H1 (cell line): ENCODE results near the gene CCDC63. TPM values are rescaled to one million over a fixed set of nuclear protein-coding genes. Genes with fewer than 3 reads are reported as not detected.
"Not testable (repeated sequence)": the region's sequence is repeated elsewhere in the genome, so short reads cannot be mapped to it uniquely, and the experiment has no call there.

Experiments used
- CTCF ChIA-PET: fragments of 300-600 bp; sonication (Branson Sonifier 250); formaldehyde crosslinking; loops from one replicate; lab custom pipeline; 2021; ENCODE audit not compliant: partially characterized antibody; lab: Charles Lee
- POLR2A ChIA-PET: fragments of 300-600 bp; sonication (Branson Sonifier 250); formaldehyde crosslinking; loops from one replicate; lab custom pipeline; 2021; ENCODE audit warnings: inconsistent platforms; ENCODE audit not compliant: partially characterized antibody; lab: Charles Lee
- DNase-seq, 2 experiments: peaks; one replicate each; pipeline versions ENCODE4 v3.0.0 to v3.0.0-alpha.2; 2010 to 2022; ENCODE audit warnings: low spot score in 2 of 2, low read depth in 1 of 2, mixed read lengths in 1 of 2
- FAIRE-seq: peaks from 2 replicates; lab custom pipeline; 2011; peaks lifted over from hg19 to GRCh38; lab: Jason Lieb, UNC
- H2AFZ ChIP-seq: 2 replicates; pipeline ENCODE4 v1.8.1; 2012; ENCODE audit warnings: low read length, inconsistent platforms
- H2AK5ac ChIP-seq: 2 replicates; pipeline ENCODE4 v1.6.1; 2013; ENCODE audit warnings: low read depth, low read length
- H2BK120ac ChIP-seq: replicated peaks from 2 replicates; pipeline ENCODE3; 2013; ENCODE audit warnings: low read depth, low read length, inconsistent platforms
- H2BK12ac ChIP-seq: 2 replicates; pipeline ENCODE4 v1.6.1; 2013; ENCODE audit warnings: low read depth, low read length
- H2BK15ac ChIP-seq: 2 replicates; pipeline ENCODE4 v1.6.1; 2013; ENCODE audit warnings: low read length
- H2BK20ac ChIP-seq: 2 replicates; pipeline ENCODE4 v1.6.1; 2013; ENCODE audit warnings: low read length
- H2BK5ac ChIP-seq: 2 replicates; pipeline ENCODE4 v1.6.1; 2013; ENCODE audit warnings: low read depth, low read length
- H3K14ac ChIP-seq: 2 replicates; pipeline ENCODE4 v1.6.1; 2013; ENCODE audit warnings: inconsistent platforms; ENCODE audit not compliant: insufficient read length
- H3K18ac ChIP-seq: 2 replicates; pipeline ENCODE4 v1.6.1; 2013; ENCODE audit warnings: low read length; ENCODE audit errors: extremely low read depth
- H3K23ac ChIP-seq: 2 replicates; pipeline ENCODE4 v1.6.1; 2013; ENCODE audit warnings: inconsistent platforms; ENCODE audit not compliant: insufficient read length
- H3K23me2 ChIP-seq: 2 replicates; pipeline ENCODE4 v1.6.1; 2013; ENCODE audit warnings: low read depth, low read length
- H3K27ac ChIP-seq: 2 replicates; pipeline ENCODE4 v1.6.1; 2011; ENCODE audit warnings: low read depth, low read length, inconsistent platforms
- H3K27me3 ChIP-seq, 4 experiments: replicated peaks in 1 of 4; 1 replicate in 1 of 4; 2 replicates in 3 of 4; pipeline versions ENCODE4 v1.6.1 to v1.8.1; 2011 to 2013; ENCODE audit warnings: low read length in 3 of 4, mild to moderate bottlenecking in 3 of 4, inconsistent platforms in 2 of 4, mixed read lengths in 2 of 4, moderate library complexity in 1 of 4; ENCODE audit not compliant: control insufficient read depth in 3 of 4, insufficient read depth in 3 of 4; ENCODE audit errors: extremely low read depth in 1 of 4
- H3K36me3 ChIP-seq, 4 experiments: 2 replicates each; pipeline versions ENCODE4 v1.6.1 to v1.8.1; 2011 to 2013; ENCODE audit warnings: mild to moderate bottlenecking in 4 of 4, low read length in 3 of 4, moderate library complexity in 2 of 4, control low read depth in 1 of 4, inconsistent platforms in 1 of 4; ENCODE audit not compliant: insufficient read depth in 4 of 4, control insufficient read depth in 2 of 4
- H3K4ac ChIP-seq: replicated peaks from 2 replicates; pipeline ENCODE3; 2013; ENCODE audit warnings: low read length, low read depth, mixed read lengths, inconsistent platforms; ENCODE audit not compliant: insufficient read length
- H3K4me1 ChIP-seq, 4 experiments: replicated peaks in 1 of 4; 1 replicate in 1 of 4; 2 replicates in 3 of 4; pipeline versions ENCODE4 v1.6.1 to v1.8.1; 2011 to 2013; ENCODE audit warnings: low read length in 3 of 4, inconsistent platforms in 2 of 4, mixed read lengths in 1 of 4; ENCODE audit not compliant: insufficient read depth in 4 of 4, control insufficient read depth in 3 of 4
- H3K4me2 ChIP-seq, 2 experiments: 2 replicates each; pipeline versions ENCODE4 v1.6.1 to v1.8.1; 2011 to 2013; ENCODE audit warnings: low read depth in 2 of 2, low read length in 2 of 2, control low read depth in 1 of 2, inconsistent platforms in 1 of 2, mild to moderate bottlenecking in 1 of 2; ENCODE audit not compliant: insufficient read depth in 1 of 2
- H3K4me3 ChIP-seq, 4 experiments: fragments of 200-600, 300-600 bp in 1 of 4; sonication (generic), shearing (Covaris generic), sonication (Bioruptor Twin) in 1 of 4; 2 replicates each; pipeline versions ENCODE4 v1.5.1 to v1.8.1; 2011 to 2016; ENCODE audit warnings: low read length in 4 of 4, low read depth in 3 of 4, control low read depth in 2 of 4, inconsistent platforms in 2 of 4, mild to moderate bottlenecking in 2 of 4, mixed read lengths in 1 of 4, moderate library complexity in 1 of 4; ENCODE audit not compliant: insufficient read depth in 2 of 4; ENCODE audit errors: extremely low read depth in 1 of 4
- H3K56ac ChIP-seq: replicated peaks from 2 replicates; pipeline ENCODE3; 2013; ENCODE audit warnings: low read depth, mild to moderate bottlenecking, mixed read lengths, low read length, inconsistent platforms; ENCODE audit not compliant: insufficient read length
- H3K79me1 ChIP-seq: 2 replicates; pipeline ENCODE4 v1.6.1; 2013; ENCODE audit warnings: low read depth, low read length, control low read depth
- H3K79me2 ChIP-seq, 2 experiments: 2 replicates each; pipeline versions ENCODE4 v1.6.1 to v1.8.1; 2012 to 2013; ENCODE audit warnings: low read length in 2 of 2, mild to moderate bottlenecking in 2 of 2, inconsistent platforms in 1 of 2; ENCODE audit not compliant: insufficient read depth in 2 of 2, control insufficient read depth in 1 of 2
- H3K9ac ChIP-seq, 4 experiments: replicated peaks in 1 of 4; 1 replicate in 1 of 4; 2 replicates in 3 of 4; pipeline versions ENCODE4 v1.6.1 to v1.8.1; 2011 to 2013; ENCODE audit warnings: low read depth in 3 of 4, low read length in 3 of 4, control low read depth in 2 of 4, mild to moderate bottlenecking in 2 of 4, moderate library complexity in 2 of 4, inconsistent platforms in 1 of 4; ENCODE audit errors: extremely low read depth in 1 of 4
- H3K9me3 ChIP-seq, 2 experiments: 2 replicates each; pipeline versions ENCODE4 v1.6.1 to v1.8.1; 2012 to 2013; ENCODE audit warnings: mild to moderate bottlenecking in 2 of 2, moderate library complexity in 2 of 2, control low read depth in 1 of 2, inconsistent platforms in 1 of 2, low read depth in 1 of 2, low read length in 1 of 2, mixed read lengths in 1 of 2; ENCODE audit not compliant: insufficient read depth in 2 of 2
- H4K20me1 ChIP-seq, 2 experiments: replicated peaks in 1 of 2; 2 replicates each; pipeline versions ENCODE3 to v1.8.1; 2011 to 2013; ENCODE audit warnings: inconsistent platforms in 2 of 2, low read length in 2 of 2, mild to moderate bottlenecking in 1 of 2; ENCODE audit not compliant: insufficient read depth in 2 of 2, control insufficient read depth in 1 of 2
- H4K5ac ChIP-seq: 2 replicates; pipeline ENCODE4 v1.6.1; 2013; ENCODE audit warnings: low read length, low read depth, mixed read lengths, inconsistent platforms; ENCODE audit not compliant: insufficient read length
- H4K8ac ChIP-seq: 2 replicates; pipeline ENCODE4 v1.8.0; 2013; ENCODE audit warnings: mild to moderate bottlenecking, moderate library complexity, low read length, inconsistent platforms; ENCODE audit not compliant: insufficient read depth; ENCODE audit errors: extremely low read depth
- H4K91ac ChIP-seq: replicated peaks from 2 replicates; pipeline ENCODE3; 2013; ENCODE audit warnings: low read length, mixed read lengths, inconsistent platforms; ENCODE audit not compliant: insufficient read length
- WGBS, 2 experiments: shearing (Covaris generic) in 1 of 2; methylation state at CpG; one replicate each; pipeline versions ENCODE4 v1.1.6 to v1.1.7; 2013 to 2015; ENCODE audit warnings: low lambda C conversion rate in 2 of 2, mixed read lengths in 2 of 2, inconsistent platforms in 1 of 2, low coverage in 1 of 2, missing lambda C conversion rate in 1 of 2; ENCODE audit not compliant: insufficient replicate concordance in 2 of 2, insufficient coverage in 1 of 2, insufficient read length in 1 of 2; ENCODE audit errors: extremely low coverage in 1 of 2, missing lambda C conversion rate in 1 of 2; 5-methylcytosine and 5-hydroxymethylcytosine counted together
- polyA plus RNA-seq, 7 experiments: library from polyadenylated mRNA; depleted of rRNA in 3 of 7; stranded (reverse) in 5 of 7; unstranded in 2 of 7; fragments of >200 nt in 5 of 7; fragments of 200-250 nt in 2 of 7; gene quantifications; 1 replicate in 5 of 7; 2 replicates in 1 of 7; 4 replicates in 1 of 7; pipeline versions ENCODE4 v1.2.1 to v1.2.3, GENCODE V29; 2011 to 2013; ENCODE audit warnings: missing spikeins in 2 of 7, mixed read lengths in 2 of 7
- total RNA-seq: library from RNA; stranded (reverse); fragmentation: NEBNext Ultra II Directional; extraction: Animal tissue kit (Norgen Biotek cat#: 25700); gene quantifications from 2 replicates; pipeline ENCODE4 v1.2.1, GENCODE V29; 2021

The CCDC63 gene
- total and polyA plus RNA-seq, 2 of the 8 experiments (the other 6 are each of a cell fraction or from before 2014, with no cell fraction given): 0.42 to 0.93 TPM

GRCh38 chr12:110857954-110858353 is 11.2 kb downstream of the CCDC63 start:
- H3K9ac ChIP-seq, FAIRE-seq, H3K27me3 ChIP-seq, H3K4ac ChIP-seq, H4K20me1 ChIP-seq, H3K36me3 ChIP-seq, DNase-seq, H2BK5ac ChIP-seq, H2AK5ac ChIP-seq, H3K79me1 ChIP-seq, H3K23me2 ChIP-seq, H3K4me2 ChIP-seq, H2BK120ac ChIP-seq, H2BK20ac ChIP-seq, H4K5ac ChIP-seq, H4K91ac ChIP-seq, H2BK12ac ChIP-seq, H3K79me2 ChIP-seq, H3K18ac ChIP-seq, H3K23ac ChIP-seq, H3K4me3 ChIP-seq, H3K14ac ChIP-seq, H3K56ac ChIP-seq, H2BK15ac ChIP-seq, H3K9me3 ChIP-seq, H4K8ac ChIP-seq, H2AFZ ChIP-seq, H3K27ac ChIP-seq: not testable (repeated sequence)
- POLR2A ChIA-PET: interaction anchor here (1.2 to 1.7 kb wide), 2 partner anchors 11 to 43 kb away, joined by 3 to 6 read pairs; partner anchors contain the start of gene CCDC63
- CTCF ChIA-PET: interaction anchor here (1.3 to 2.1 kb wide), 5 partner anchors 10 to 127 kb away, joined by 4 to 9 read pairs (median 5); no protein-coding TSS in a partner anchor
- peaks cover 0 to 23% (median 5%) of the 10 kb centered on the region in 4 experiments; a peak in 5 of 7 replicates for H3K4me1 ChIP-seq
- WGBS, 2 experiments: 95% methylated on average over 4 of the region's 4 CpGs; no CpG with 5 or more reads in 1 of the 2 experiments
